Astrocyte of the spinal cord (primary cell): ENCODE data around the gene TRPM3.

ENCODE experiments used
- DNase-seq: peaks from one replicate; pipeline ENCODE4 v3.0.0; 2011; ENCODE audit warnings: low read depth, low spot score
- H3K4me3 ChIP-seq: 2 replicates; pipeline ENCODE4 v1.5.1; 2011; ENCODE audit warnings: low read depth, mild to moderate bottlenecking, low read length, moderate library complexity
- in situ Hi-C: cut with HindIII; loops from 2 replicates; pipeline ENCODE4 v1.10.0; 2017; ENCODE audit warnings: low sequenced_read_pairs
- TF ChIP-seq, protein P1 (sequence below): IDR thresholded peaks from 2 replicates; pipeline ENCODE4 v1.5.1; 2012; ENCODE audit warnings: low read depth, mild to moderate bottlenecking, low read length, inconsistent platforms

TRPM3 gene

DNA sequence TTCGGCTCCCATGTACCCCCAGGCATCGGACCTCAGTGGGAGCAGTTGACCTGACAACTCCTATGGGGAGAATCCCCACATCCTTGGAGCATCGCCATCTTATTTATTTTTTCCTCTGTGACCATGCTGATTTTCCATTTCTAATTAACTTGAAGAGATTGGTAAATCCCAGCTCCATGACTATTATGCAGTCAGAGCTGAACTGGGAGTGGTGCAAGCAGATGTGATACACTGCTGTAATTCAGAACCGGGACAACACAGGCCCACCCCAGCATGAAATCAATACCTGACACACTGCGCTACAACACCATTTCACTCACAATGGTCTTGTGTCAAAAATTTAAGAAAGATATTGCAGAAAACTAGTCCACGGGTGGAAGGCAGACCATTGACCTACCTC is 1.0 kb upstream of the TRPM3 start:
- in situ Hi-C loops = no loop called here
- DNase-seq = no peak
- no peak overlapping the region for H3K4me3 ChIP-seq
- TF ChIP-seq, protein P1, sequence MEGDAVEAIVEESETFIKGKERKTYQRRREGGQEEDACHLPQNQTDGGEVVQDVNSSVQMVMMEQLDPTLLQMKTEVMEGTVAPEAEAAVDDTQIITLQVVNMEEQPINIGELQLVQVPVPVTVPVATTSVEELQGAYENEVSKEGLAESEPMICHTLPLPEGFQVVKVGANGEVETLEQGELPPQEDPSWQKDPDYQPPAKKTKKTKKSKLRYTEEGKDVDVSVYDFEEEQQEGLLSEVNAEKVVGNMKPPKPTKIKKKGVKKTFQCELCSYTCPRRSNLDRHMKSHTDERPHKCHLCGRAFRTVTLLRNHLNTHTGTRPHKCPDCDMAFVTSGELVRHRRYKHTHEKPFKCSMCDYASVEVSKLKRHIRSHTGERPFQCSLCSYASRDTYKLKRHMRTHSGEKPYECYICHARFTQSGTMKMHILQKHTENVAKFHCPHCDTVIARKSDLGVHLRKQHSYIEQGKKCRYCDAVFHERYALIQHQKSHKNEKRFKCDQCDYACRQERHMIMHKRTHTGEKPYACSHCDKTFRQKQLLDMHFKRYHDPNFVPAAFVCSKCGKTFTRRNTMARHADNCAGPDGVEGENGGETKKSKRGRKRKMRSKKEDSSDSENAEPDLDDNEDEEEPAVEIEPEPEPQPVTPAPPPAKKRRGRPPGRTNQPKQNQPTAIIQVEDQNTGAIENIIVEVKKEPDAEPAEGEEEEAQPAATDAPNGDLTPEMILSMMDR = no peak

DNA sequence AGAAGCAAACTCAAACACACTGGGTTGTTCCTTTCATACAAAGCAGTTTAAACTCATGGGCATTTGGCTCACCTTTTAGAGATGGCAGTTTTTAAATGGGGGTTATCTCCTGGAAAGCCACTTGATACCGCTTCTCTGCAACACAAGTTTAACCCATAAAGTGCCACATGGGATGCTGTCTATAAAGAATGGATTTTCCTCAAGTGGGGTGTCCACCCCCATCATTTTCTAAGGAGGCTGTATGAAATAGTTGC is 528 bp upstream of the TRPM3 start:
- no peak overlapping the region for H3K4me3 ChIP-seq
- in situ Hi-C loops = no loop called here
- no peak for DNase-seq
- TF ChIP-seq, protein P1 = no peak

DNA sequence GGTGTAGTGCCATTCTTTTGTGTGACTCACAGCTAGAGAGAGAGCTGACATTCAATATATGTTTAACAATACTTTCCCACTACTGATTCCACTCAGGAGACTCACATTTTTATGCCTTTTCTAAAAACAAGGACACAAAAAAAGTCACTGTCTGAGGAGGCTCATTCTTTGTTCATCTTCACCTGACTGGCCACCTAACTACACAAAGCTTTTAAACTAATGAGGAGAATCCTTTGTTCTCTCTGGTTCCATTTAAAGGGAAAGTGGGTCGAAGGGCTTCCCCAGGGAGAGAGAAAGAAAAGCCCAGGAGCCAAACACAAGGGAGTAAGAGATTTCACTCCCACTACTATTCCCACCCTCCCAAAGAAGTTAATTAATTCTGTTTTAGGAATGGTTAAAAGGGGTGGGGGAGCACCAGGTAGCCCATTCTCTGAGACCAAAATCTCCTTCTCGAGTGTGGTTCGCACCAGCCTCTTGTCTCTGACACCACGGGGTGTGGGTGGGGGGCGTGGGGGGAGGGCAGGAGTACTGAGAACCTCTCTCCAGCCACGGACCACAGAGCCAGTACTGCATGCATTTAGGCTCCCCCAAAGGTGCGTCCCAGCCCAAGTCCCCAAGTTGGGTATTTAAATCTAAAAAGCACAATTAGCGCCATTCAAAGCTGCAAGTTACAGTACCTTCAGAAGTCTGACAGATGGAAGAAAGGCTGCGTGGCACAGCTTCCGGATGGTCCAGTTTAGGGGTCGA is 747 bp downstream of the TRPM3 start:
- in situ Hi-C loops = no loop called here
- TF ChIP-seq, protein P1 = no peak
- H3K4me3 ChIP-seq = no peak overlapping the region
- no peak for DNase-seq

DNA sequence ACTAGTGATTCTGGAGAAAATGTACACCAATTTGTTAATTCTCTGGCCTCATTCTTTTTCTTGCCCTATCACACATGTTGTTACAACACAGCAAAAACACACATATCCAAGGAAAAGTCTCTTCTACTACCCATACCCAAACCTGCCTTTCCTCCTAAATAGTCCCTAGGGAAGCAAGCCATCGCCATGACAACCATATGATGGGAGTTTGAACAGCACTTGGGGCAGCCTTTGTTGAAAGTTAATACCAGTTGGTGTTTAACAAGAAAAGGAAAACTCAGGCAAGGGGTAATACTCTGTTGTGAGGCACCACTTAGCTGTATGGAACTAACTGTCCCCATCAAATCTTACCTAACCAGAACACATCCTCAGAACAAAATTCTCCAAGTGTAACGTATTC is 1.7 kb downstream of the TRPM3 start:
- in situ Hi-C loops = no loop called here

DNA sequence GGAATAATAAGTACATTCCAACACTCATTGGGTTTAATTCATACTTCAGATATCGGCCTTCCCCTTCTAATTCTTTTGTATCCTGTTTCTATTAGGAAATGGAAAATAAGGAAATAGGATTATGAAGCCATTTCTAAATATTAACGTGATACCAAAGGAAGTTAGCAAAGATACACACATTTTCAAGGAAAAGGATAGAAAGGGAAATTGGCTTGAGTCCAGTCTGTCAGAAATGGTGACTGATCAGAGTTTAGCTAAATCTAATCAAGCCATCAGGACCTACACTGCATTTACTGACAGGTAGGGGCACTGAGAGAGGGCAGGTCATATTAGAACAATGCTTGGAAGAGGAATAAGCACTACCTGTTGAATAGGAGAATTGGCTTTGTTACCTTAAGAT is 3.1 kb downstream of the TRPM3 start:
- TF ChIP-seq, protein P1 = no peak
- H3K4me3 ChIP-seq = no peak overlapping the region
- in situ Hi-C loops = no loop called here
- DNase-seq = no peak

More for the DNA sequence above, 1.7 kb downstream of the TRPM3 start:
- no peak overlapping the region for H3K4me3 ChIP-seq
- DNase-seq = no peak
- TF ChIP-seq, protein P1 = no peak

DNA sequence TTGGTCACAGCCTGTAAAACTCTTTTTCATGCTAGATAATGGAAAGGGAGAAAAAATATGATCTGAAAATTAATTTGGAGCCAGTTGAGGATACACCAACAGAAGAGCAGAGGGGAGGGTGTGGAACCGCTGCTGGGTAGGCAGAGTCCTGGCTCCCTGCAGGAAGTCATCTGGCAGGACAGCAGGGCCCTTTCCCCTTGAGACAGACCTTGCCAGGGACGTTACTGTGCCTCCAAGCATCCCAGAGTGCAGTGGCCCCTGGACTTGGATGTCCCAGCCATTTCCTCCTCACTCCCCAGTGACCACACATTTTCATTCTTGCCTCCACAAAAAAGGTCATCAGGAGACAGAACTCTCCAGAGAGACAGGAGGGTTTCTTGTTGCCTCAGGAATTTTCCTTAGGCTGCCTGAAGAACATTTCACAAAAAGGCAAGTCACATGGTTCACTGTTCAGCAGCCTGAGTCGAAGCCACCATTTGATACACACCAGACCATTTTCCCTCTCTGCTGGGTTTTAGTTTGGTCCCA is 5.9 kb downstream of the TRPM3 start:
- no peak for DNase-seq
- TF ChIP-seq, protein P1 = no peak
- in situ Hi-C loops = no loop called here
- H3K4me3 ChIP-seq = no peak overlapping the region
